OCI-LY3 (cell line): ENCODE measurements around the gene SRPK2.

Source experiments
- H2AFZ ChIP-seq: fragments of 200-600, 300-600 bp; shearing (Covaris generic); 2 replicates; pipeline ENCODE4 v1.6.0; 2014; ENCODE audit warnings: antibody characterized with exemption, low read depth, low read length
- H3K27ac ChIP-seq: fragments of 200-600, 300-600 bp; sonication (generic); 2 replicates; pipeline ENCODE4 v1.5.1; 2014; ENCODE audit warnings: mild to moderate bottlenecking, low read length, moderate library complexity, mixed read lengths
- H3K27me3 ChIP-seq: fragments of 200-600, 300-600 bp; sonication (generic); 2 replicates; pipeline ENCODE4 v1.6.1; 2014; ENCODE audit warnings: low read depth, low read length, mixed read lengths
- H3K36me3 ChIP-seq: fragments of 200-600, 300-600 bp; sonication (generic); replicated peaks from 2 replicates; pipeline ENCODE3; 2014; ENCODE audit warnings: low read depth, low read length, mixed read lengths
- H3K4me1 ChIP-seq: fragments of 300-600, 200-600 bp; sonication (generic); 2 replicates; pipeline ENCODE4 v1.6.1; 2014; ENCODE audit warnings: low read length, mixed read lengths
- H3K4me2 ChIP-seq: fragments of 200-600, 300-600 bp; sonication (generic); 2 replicates; pipeline ENCODE4 v1.6.1; 2014; ENCODE audit warnings: low read length, mixed read lengths
- H3K4me3 ChIP-seq: fragments of 300-600, 200-600 bp; sonication (generic); 2 replicates; pipeline ENCODE4 v1.5.1; 2014; ENCODE audit warnings: antibody characterized with exemption, mild to moderate bottlenecking, low read length, moderate library complexity
- H3K79me2 ChIP-seq: fragments of 300-600, 200-600 bp; shearing (Covaris generic); 2 replicates; pipeline ENCODE4 v1.6.1; 2014; ENCODE audit warnings: mild to moderate bottlenecking, low read length, mixed read lengths
- H3K9ac ChIP-seq: fragments of 300-600, 200-600 bp; shearing (Covaris generic); 2 replicates; pipeline ENCODE4 v1.6.0; 2014; ENCODE audit warnings: mild to moderate bottlenecking, low read length, moderate library complexity
- H3K9me3 ChIP-seq: fragments of 200-600, 300-600 bp; shearing (Covaris generic); 2 replicates; pipeline ENCODE4 v1.6.1; 2014; ENCODE audit warnings: low read length, mixed read lengths; ENCODE audit not compliant: insufficient read depth
- H4K20me1 ChIP-seq: fragments of 200-600, 300-600 bp; sonication (generic); 2 replicates; pipeline ENCODE4 v1.6.1; 2016; ENCODE audit warnings: low read length, mixed read lengths; ENCODE audit not compliant: insufficient read depth
- EZH2phosphoT487 ChIP-seq: fragments of 200-600 bp; shearing (Covaris generic); IDR thresholded peaks from 2 replicates; pipeline ENCODE4 v1.6.1; 2018; ENCODE audit warnings: antibody characterized with exemption, mixed run types, low read depth
- TF ChIP-seq, protein P1 (sequence below): fragments of 200-600, 300-600 bp; sonication (generic); IDR thresholded peaks from 2 replicates; pipeline ENCODE4 v1.5.1; 2014; ENCODE audit warnings: antibody characterized with exemption, low read length, low read depth

The SRPK2 gene

DNA sequence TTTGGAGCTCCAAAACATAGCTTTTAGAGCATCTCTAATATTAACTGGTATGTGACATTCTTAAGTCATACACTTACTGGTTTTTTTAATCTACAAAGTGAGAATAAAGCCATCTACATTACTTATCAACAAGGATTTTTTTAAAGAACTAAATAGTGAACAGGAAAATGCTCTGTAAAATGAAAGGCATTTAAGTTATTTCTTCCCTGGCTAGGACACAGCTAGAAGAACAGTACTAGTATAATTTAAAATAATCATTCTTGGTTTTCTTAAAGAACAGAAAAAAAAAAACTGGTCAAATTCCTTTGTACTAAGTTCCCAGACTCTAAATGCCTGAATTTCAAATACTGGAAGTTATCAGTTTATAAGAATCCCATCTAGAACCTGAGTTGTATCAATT is 139.5 kb downstream of the SRPK2 start:
- TF ChIP-seq, protein P1, sequence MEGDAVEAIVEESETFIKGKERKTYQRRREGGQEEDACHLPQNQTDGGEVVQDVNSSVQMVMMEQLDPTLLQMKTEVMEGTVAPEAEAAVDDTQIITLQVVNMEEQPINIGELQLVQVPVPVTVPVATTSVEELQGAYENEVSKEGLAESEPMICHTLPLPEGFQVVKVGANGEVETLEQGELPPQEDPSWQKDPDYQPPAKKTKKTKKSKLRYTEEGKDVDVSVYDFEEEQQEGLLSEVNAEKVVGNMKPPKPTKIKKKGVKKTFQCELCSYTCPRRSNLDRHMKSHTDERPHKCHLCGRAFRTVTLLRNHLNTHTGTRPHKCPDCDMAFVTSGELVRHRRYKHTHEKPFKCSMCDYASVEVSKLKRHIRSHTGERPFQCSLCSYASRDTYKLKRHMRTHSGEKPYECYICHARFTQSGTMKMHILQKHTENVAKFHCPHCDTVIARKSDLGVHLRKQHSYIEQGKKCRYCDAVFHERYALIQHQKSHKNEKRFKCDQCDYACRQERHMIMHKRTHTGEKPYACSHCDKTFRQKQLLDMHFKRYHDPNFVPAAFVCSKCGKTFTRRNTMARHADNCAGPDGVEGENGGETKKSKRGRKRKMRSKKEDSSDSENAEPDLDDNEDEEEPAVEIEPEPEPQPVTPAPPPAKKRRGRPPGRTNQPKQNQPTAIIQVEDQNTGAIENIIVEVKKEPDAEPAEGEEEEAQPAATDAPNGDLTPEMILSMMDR, result no peak
- no peak for TF ChIP-seq EZH2phosphoT487
- Histone ChIP-seq H3K79me2 (peaks cover 6% of the 10 kb centered on the region; the same call in 1 of the 2 replicates), H3K4me1 (no peaks in the 10 kb centered on the region)

DNA sequence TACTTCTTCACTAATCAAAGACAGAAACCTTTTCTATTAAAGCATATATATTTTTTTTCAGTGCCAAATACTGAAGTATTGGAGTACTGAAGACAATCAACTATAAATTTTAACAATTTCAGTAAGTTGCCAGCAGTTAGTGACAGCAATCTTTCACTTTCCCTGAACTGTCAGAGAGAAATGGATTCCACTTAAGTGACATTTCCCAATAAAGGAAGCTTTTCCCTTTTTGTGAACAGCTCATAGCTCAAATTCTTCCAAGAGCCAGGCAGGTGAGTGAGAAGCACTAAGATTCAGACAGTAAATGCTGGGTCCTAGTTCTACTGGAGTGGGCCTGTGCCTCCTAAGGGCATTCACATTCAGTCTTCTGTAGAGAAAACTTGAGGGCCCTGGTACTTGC is 142.0 kb downstream of the SRPK2 start:
- no peak overlapping the region for H2AFZ ChIP-seq
- TF ChIP-seq EZH2phosphoT487, result no peak
- TF ChIP-seq, protein P1, result no peak
- H3K27me3 ChIP-seq, result no peaks in the 10 kb centered on the region
- no peak overlapping the region for H3K4me2 ChIP-seq
- H3K36me3 ChIP-seq, result no peaks in the 10 kb centered on the region
- peaks cover 10% of the 10 kb centered on the region; the same call in 1 of the 2 replicates for H3K79me2 ChIP-seq
- no peaks in the 10 kb centered on the region for H3K4me1 ChIP-seq
- no peak overlapping the region for H3K27ac ChIP-seq
- no peak overlapping the region for H3K9ac ChIP-seq
- H4K20me1 ChIP-seq, result peaks cover 27% of the 10 kb centered on the region
- no peaks in the 10 kb centered on the region for H3K9me3 ChIP-seq
- H3K4me3 ChIP-seq, result no peak overlapping the region

More for the DNA sequence above, 139.5 kb downstream of the SRPK2 start:
- H3K9me3 ChIP-seq, result no peaks in the 10 kb centered on the region
- H3K9ac ChIP-seq, result no peak overlapping the region
- H3K4me2 ChIP-seq, result no peak overlapping the region
- no peak overlapping the region for H3K27ac ChIP-seq
- no peaks in the 10 kb centered on the region for H3K36me3 ChIP-seq
- H4K20me1 ChIP-seq, result peaks cover 27% of the 10 kb centered on the region
- H3K4me3 ChIP-seq, result no peak overlapping the region
- no peaks in the 10 kb centered on the region for H3K27me3 ChIP-seq
- H2AFZ ChIP-seq, result no peak overlapping the region

DNA sequence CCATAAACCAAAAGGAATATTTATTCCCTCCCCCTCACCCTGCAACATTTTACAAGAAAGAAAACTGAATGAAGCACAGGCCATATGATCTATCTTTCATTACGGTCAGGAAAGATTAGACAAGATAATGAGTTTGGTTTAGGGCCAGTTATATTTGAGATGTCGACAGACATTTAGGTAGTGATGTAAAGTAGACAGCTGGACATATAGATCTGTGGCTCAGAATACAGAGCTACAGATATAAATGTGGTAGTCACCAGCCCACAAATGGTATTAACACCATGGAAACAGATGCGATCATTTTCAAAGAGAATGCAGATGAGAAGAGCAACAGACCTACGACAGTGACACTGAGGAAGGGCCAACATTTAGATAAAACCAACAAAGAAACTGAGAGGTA is 142.5 kb downstream of the SRPK2 start:
- Histone ChIP-seq H3K27me3 (no peaks in the 10 kb centered on the region), H3K9me3 (no peaks in the 10 kb centered on the region), H3K79me2 (peaks cover 14% of the 10 kb centered on the region; the same call in 1 of the 2 replicates), H4K20me1 (peaks cover 32% of the 10 kb centered on the region), H3K27ac (no peak overlapping the region), H2AFZ (no peak overlapping the region), H3K4me3 (no peak overlapping the region), H3K9ac (no peak overlapping the region), H3K4me2 (no peak overlapping the region), H3K4me1 (peaks cover under 1% of the 10 kb centered on the region; the same call in 1 of the 2 replicates), H3K36me3 (no peaks in the 10 kb centered on the region)
- TF ChIP-seq, protein P1, result no peak
- no peak for TF ChIP-seq EZH2phosphoT487

DNA sequence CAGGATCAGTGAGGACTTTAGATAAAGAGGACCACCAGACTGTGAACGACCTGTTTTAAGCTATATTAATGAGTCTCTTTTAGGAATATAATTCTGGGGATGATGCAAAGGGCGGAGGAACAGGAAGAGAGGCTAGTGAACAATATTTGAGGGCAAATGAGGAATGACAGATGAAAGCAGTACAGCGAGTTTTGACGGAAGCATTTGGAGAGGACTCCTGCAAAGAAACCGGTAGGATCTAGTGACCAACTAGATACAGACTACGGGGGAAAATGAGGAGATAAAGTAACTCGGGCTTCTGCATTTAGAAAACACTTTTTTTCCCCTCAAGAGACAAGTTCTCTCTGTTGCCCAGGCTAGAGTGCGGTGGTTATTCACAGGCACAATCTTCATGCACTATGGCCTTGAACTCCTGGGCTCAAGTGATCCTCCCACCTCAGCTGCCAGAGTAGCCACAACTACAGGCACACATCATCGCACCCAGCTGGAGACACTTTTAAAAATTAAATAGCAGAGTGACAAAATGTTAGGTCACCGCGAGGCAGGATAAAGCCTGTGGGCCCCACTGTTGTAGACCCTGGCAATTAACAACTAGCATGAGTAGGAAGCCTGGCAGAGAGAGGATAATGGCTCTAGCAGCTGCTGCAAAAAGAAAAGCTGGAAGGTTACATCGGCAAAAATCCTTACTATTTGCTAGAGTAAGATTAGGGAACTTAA is 143.2 kb downstream of the SRPK2 start:
- H3K9me3 ChIP-seq, result no peaks in the 10 kb centered on the region
- H3K4me2 ChIP-seq, result no peak overlapping the region
- no peak overlapping the region for H2AFZ ChIP-seq
- no peaks in the 10 kb centered on the region for H3K36me3 ChIP-seq
- peaks cover 16% of the 10 kb centered on the region; the same call in 1 of the 2 replicates for H3K79me2 ChIP-seq
- H3K27me3 ChIP-seq, result no peaks in the 10 kb centered on the region
- no peak for TF ChIP-seq EZH2phosphoT487
- TF ChIP-seq, protein P1, result no peak
- peaks cover 33% of the 10 kb centered on the region for H4K20me1 ChIP-seq
- H3K9ac ChIP-seq, result no peak overlapping the region
- H3K4me3 ChIP-seq, result no peak overlapping the region
- peaks cover 8% of the 10 kb centered on the region for H3K4me1 ChIP-seq
- H3K27ac ChIP-seq, result no peak overlapping the region
